Gastroesophageal sphincter (tissue), 3 donors: ENCODE measurements around the gene USP28.

Experiments
- CTCF ChIP-seq, 4 experiments: fragments of 200-600 bp in 2 of 4; fragments of 450-650 bp in 2 of 4; sonication (generic) in 1 of 4; IDR thresholded peaks; one replicate each; pipeline ENCODE4 v1.5.1; 2017 to 2019; ENCODE audit warnings: antibody characterized with exemption in 4 of 4, mild to moderate bottlenecking in 2 of 4, moderate library complexity in 2 of 4
- EP300 ChIP-seq: sonication (generic); formaldehyde crosslinking; IDR thresholded peaks from one replicate; pipeline ENCODE4 v1.6.1; 2017; ENCODE audit warnings: antibody characterized with exemption, mild to moderate bottlenecking
- POLR2A ChIP-seq, 2 donors: fragments of 450-650 bp; IDR thresholded peaks; one replicate each; pipeline ENCODE4 v1.6.1; 2017; ENCODE audit warnings: antibody characterized with exemption in 2 of 2, mild to moderate bottlenecking in 2 of 2, moderate library complexity in 1 of 2
- POLR2AphosphoS5 ChIP-seq: sonication (generic); formaldehyde crosslinking; IDR thresholded peaks from one replicate; pipeline ENCODE4 v1.6.1; 2017; ENCODE audit warnings: antibody characterized with exemption

GRCh38 chr11:113805640-113806039 is 69.7 kb downstream of the USP28 start:
- TF ChIP-seq POLR2AphosphoS5 (no peak), POLR2A (IDR thresholded peaks at IDR 0.05) (no peak), EP300 (no peak), CTCF (IDR thresholded peaks at IDR 0.05) (no peak)
